Upper lobe of left lung (tissue), 4 donors: Measurements from ENCODE around the gene CD300LG.

Source experiments
- POLR2AphosphoS5 ChIP-seq, 2 donors: sonication (generic); formaldehyde crosslinking; IDR thresholded peaks; one replicate each; pipeline ENCODE4 v1.5.1; 2017; ENCODE audit warnings: antibody characterized with exemption in 2 of 2
- TF ChIP-seq, protein P1 (sequence below), 6 experiments: fragments of 450-650 bp in 4 of 6; fragments of 200-600 bp in 2 of 6; sonication (generic) in 2 of 6; IDR thresholded peaks; one replicate each; pipeline ENCODE4 v1.5.1; 2016 to 2019; ENCODE audit warnings: antibody characterized with exemption in 6 of 6

DNA sequence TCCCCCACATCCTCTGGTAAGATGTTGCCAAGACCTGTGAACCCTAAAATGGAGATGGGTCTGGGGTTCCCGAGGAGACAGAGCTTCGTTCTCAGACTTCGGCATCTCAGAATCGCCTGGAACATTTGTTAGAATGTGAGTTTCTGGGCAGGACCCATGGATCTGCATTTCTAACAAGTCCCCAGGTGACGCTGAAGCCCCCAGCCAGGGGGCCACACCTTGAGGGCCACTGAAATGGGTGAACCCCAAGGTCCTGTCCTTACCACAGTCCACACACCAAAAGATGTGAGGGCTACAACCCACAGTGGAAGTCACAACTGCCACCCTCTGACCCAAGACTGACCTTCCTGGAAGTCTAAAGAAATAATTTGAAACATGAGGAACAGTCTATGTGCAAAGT, 28.0 kb upstream of the CD300LG start:
- TF ChIP-seq, protein P1, sequence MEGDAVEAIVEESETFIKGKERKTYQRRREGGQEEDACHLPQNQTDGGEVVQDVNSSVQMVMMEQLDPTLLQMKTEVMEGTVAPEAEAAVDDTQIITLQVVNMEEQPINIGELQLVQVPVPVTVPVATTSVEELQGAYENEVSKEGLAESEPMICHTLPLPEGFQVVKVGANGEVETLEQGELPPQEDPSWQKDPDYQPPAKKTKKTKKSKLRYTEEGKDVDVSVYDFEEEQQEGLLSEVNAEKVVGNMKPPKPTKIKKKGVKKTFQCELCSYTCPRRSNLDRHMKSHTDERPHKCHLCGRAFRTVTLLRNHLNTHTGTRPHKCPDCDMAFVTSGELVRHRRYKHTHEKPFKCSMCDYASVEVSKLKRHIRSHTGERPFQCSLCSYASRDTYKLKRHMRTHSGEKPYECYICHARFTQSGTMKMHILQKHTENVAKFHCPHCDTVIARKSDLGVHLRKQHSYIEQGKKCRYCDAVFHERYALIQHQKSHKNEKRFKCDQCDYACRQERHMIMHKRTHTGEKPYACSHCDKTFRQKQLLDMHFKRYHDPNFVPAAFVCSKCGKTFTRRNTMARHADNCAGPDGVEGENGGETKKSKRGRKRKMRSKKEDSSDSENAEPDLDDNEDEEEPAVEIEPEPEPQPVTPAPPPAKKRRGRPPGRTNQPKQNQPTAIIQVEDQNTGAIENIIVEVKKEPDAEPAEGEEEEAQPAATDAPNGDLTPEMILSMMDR (IDR thresholded peaks at IDR 0.05): no peak
- no peak for TF ChIP-seq POLR2AphosphoS5 (IDR thresholded peaks at IDR 0.05)
